GM19468 (cell line): ENCODE results near the gene CBFA2T3.
"Not testable (repeated sequence)": the region's sequence is repeated elsewhere in the genome, so short reads cannot be mapped to it uniquely, and the experiment has no call there.

ENCODE experiments used
- ATAC-seq: cut with Tn5 transposase; IDR thresholded peaks from one replicate; pipeline ENCODE4 v1.9.1; 2021; ENCODE audit warnings: mild to moderate bottlenecking, moderate library complexity, moderate number of reproducible peaks; ENCODE audit not compliant: unreplicated experiment; ENCODE audit errors: extremely low read depth

Gene CBFA2T3

DNA sequence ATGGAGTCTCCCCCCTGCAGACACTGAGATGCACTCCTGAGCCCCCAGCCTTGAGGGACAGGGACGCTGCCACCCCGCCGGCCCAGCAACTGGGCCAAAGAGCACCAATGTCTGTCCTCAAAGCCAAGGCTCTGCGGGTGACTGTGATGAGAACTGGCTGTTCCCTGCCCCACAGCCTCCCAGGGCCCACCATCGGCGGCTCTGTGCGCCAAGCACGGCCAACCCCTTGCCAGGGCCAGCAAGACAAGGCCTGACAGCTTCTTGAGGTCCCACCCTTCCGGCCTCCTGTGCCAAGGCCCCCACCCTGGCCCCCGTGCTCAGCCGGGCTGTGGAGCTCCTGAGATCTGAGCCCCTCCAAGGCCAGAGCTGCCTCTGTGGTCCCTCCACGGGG, 76.3 kb downstream of the CBFA2T3 start:
- ATAC-seq = no peak

DNA sequence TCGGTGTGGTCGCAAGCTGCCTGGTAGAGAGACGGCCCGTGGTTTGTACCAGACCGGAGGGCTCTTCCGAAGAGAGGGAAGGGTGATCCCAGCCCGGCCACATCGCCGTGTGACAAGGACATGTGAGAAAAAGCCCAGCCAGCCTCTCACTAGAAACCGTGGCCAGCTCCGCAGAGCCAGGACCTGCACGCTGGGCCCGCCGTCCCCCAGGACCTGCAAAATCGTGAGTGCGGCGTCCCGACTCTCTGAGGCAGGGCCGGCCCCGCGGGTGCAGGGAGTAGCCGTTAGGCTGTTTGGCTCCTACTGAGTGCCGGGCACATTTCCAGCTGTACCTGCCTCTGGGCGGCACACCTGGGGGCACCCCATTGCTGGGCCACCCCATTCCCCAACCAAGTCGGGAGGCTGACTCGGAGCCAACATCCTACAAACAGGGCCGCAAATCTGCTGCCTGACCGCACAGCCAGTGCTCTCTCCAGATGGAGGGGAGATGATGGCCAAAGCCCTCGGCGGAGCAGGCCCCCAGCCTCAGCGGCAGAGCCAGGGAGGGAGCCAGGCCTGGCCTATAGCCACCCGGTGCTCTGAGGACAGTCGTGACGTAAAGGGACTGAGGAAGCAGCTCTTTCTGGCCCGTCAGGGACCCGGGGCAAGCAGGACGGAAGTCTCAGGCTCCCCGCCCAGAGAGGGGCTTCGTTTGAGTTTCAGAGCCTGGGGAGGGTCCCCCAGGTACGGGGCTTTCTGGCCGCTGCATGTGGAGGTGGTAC, 76.9 kb downstream of the CBFA2T3 start:
- ATAC-seq = no peak

GRCh38 chr16:88897696-88898425, 79.1 kb downstream of the CBFA2T3 start:
- no peak for ATAC-seq

DNA sequence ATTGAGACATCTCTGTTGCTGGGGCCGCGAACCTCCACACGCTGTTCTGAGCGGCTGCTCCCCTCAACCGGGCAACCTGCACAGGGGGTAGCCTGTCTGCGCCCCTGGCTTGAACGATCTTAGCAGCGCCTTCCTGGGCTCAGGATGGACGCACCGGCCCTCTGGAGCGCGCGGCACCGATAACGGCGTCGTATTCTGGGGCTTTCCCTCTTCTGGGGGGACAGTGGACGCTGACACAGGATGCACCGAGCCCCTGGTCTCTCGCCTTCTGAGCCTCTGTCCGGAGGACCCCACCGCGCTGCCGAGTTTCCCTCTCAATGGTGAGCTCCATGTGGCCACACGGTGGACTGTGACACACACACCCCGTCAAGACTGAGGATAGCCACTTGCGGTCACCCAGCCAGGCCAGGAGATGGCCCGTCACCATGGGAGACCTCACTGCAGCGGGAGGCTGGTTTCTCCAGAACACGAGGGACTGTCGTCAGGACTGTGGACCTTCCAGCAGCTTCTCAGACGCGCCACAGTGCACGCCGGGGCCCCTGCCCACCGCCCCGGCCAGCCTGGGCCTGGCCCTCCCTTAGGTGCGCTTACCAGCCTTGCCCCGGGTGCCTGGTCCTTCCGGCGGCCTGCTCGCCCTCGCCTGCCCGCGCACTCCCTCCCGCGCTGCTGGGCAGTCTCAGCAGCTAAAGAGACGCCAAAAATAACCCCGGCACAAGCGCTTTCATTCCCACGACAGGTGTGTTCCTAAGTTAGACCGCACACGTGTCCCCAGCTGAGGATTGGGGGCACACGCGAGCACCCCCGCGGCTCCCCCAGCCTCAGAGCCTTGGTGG, 80.6 kb downstream of the CBFA2T3 start:
- no peak for ATAC-seq

DNA sequence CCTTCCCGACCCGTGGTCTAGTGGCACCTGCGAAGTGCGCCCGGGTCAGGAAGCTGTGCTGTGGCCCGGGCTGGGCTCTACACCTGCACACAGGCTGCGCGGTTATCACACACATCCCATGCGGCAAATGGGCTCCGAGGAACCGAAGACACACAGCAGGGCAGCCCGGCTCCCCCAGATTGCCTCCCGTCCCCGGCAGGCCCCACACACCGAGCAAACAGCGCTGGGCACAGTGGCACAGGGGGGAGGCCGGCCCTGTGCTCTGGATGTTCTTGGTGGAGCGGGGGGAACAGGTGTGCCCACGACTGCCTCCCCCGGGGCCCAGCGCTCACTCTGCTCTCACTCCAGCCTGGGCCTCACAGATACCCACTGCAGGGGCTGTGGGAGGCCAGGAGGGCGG, 81.7 kb downstream of the CBFA2T3 start:
- no peak for ATAC-seq

DNA sequence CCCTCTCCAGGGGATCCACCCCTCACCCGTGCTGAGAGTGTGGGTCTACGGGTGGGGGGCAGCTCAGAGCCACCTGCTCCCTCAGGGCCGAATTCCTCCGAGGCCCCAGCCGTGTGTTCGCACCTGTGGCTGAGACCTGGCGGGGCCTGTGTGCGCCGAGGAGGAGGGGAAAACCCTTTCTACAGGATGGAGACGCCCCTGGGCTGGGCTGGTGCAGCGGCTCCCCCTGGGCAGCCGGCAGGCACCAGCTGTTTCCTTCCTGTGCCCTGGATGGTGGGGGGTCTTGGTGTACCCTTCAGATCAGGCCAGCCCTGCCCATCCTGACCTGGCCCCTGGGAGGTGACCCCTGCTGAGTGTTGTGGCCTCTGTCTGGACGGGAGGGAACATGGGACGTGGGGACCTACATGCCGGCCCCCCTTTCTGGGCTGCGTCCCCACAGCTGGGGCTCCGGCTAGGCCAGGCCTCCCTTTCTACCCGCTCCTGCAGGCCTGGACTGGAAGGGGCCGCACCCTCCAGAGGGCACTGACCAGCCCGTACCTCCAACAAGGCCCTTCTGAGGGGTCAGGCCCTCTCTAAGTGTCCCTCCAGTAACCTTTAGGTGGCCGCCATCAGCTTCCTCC, 82.2 kb downstream of the CBFA2T3 start:
- no peak for ATAC-seq

- ATAC-seq = not testable (repeated sequence)
These were observed 82.7 kb downstream of the CBFA2T3 start for GRCh38 chr16:88894266-88894665.

DNA sequence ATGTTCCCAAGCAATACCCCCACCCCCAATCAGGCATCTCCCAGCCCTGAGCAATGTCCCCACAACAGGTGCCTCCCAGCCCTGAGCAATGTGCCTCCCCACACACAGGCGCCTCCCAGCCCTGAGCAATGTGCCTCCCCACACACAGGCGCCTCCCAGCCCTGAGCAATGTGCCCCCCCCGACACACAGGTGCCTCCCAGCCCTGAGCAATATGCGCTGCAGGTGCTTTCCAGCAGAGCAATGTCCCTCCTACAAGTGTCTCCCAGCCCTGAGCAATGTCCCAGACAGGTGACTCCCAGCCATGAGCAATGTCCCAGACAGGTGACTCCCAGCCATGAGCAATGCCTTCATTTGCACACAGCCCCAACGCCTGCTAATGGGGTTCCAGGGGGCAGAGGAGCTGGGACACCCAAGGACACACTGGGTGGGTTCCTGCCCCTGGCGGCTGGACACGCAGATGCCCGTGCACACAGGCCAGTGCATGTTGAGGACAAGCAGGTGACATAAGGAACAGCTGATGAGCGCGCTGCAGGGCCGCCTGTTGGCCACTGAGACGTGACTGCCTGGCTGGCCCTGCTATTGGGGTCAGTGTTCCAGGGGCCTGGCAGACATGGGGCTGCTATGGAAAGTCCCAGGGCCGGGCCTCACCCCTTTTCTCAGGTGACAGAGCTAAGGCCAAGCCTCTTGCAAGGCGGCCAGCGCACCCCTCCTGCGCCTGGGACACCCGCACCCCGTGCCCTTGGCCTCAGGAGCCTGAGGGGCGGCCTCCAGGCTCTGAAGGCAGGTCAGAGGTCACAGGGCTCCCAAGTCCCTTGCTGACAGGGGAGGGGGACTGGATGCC, 83.7 kb downstream of the CBFA2T3 start:
- ATAC-seq = no peak

GRCh38 chr16:88892065-88892464, 84.9 kb downstream of the CBFA2T3 start:
- ATAC-seq = no peak

DNA sequence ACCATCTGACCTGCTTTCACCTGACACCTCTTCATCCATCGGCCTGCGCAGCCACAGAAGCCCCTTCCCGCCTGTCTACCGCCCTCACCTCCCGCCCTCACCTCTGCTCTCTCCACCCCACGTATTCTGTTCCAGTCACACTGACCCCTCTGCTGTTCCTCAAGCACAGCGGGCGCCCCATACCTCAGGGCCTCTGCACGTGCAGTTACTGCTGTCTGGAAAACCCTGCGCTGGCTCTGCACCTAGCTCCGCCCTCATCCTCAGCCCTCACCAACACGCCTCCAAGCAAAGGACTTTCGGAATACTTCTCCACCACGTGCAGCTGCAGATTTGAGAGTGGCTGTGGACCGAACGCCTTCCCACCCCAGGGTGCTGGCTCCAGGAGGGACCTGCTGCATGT, 85.9 kb downstream of the CBFA2T3 start:
- ATAC-seq = no peak

DNA sequence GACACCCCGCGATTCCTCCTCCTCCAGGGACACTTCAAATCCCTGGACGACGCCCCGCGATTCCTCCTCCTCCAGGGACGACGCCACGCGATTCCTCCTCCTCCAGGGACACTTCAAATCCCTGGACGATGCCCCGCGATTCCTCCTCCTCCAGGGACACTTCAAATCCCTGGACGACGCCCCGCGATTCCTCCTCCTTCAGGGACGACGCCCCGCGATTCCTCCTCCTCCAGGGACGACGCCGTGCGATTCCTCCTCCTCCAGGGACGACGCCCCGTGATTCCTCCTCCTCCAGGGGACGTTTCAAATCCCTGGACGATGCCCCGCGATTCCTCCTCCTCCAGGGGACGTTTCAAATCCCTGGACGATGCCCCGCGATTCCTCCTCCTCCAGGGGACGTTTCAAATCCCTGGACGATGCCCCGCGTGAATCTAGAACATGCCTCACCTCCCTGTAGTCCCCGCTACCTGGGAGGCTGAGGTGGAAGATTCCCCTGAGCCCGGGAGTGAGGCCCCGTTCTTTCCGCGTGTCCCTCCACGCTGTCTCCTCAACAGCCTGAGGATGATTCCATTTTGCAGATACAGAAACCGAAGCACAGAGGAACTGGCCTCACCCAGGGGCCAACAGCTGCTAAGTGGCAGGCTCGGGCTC, 87.2 kb downstream of the CBFA2T3 start:
- not testable (repeated sequence) for ATAC-seq

DNA sequence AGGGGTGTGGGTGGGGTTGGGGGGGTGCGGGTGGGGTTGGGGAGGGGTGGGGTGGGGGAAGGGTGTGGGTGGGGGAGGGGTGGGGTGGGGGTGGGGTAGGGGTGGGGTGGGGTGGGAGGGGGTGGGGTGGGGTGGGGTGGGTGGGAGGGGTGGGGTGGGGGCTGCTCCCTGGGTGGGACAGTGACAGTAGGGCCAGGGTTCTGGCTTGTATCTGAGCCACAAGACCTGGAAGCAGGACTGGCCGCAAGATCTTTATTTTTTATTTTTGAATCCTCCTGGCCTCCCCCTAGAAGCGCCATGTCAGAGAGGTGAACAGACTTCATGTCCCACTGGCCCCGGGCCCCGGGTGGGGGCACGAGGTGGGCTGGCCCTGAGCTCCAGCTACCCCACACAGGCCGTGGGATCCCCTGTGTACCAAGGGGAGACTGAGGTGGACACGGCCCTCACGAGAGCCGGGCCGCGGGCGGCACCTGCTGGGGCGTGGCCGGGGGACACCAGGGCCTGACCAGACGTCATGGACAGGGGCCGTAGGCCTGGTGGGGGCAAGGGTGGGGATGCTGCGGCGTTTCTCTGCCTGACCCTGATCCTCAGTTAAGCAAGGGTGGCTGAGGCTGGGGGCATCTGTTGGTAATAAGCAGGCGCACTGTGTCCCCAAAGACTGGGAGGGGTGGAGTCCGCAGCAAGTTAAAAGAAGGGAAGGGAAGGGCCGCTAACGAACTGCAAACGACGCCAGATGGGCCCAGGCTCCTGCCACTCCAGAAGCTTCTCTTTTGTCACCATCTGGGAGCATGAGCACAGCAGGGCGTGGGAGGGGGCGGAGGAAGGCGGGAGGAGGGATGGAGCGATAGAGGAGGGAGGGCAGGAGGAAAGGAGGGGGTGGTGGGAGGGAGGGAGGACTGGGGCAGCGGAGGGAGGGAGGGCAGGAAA, 88.3 kb downstream of the CBFA2T3 start:
- no peak for ATAC-seq

DNA sequence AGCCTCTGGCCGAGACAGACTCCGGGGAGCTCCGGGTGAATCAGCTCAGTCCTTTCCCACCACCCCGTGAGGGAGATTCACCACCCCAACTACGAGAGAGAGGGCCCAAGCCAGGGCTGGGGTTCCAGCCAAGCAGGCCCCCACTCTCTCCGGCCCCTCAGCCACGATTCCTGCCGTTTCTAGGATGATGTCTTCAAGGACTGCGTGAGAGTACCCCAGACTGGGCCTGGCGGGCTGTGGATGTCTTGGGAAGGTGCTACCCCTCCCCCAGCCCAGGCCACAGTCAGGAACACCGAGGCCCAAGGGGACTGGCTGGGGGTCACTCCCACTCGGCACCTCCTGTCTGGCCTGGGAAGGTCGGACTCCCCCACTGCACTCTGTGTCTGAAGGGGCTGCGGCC, 89.0 kb downstream of the CBFA2T3 start:
- no peak for ATAC-seq

GRCh38 chr16:88886845-88887521, 90.0 kb downstream of the CBFA2T3 start:
- no peak for ATAC-seq

- no peak for ATAC-seq
These were observed 90.6 kb downstream of the CBFA2T3 start for GRCh38 chr16:88886420-88886844.

DNA sequence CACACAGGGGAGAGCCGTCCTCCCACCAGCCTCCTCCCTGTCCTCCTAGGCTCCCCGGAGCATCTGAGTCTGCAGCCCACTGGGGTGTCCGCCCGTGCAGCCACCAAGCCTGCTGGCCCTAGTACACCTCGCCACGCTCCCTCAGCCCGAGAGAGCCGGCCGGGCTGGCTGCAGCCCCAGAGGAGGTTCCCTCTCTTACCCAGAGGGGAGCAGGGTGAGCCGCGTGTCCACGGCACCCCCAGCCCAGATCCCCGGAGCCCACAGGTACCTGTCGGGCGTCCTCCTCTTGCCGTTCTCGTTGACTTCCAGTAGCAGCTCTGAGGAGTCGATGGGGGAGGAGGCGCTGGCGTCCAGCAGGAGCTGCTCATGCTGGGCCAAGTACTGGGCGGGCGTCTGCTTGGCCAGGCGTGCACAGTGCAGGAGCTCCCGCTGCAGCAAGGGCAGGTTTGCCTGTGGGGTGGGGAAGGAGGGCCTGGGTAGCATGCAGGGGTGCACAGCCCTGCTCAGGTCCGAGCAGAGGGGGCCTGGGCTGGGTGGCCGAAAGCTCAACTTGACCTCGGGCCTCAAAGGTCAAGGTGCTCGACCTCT, 91.2 kb downstream of the CBFA2T3 start:
- no peak for ATAC-seq
